Fibroblast of skin of abdomen (primary cell): ENCODE measurements around the gene DPYSL4.

Experiments
- DNase-seq: peaks from one replicate; pipeline ENCODE4 v3.0.0-alpha.2; 2013

Gene DPYSL4

DNA sequence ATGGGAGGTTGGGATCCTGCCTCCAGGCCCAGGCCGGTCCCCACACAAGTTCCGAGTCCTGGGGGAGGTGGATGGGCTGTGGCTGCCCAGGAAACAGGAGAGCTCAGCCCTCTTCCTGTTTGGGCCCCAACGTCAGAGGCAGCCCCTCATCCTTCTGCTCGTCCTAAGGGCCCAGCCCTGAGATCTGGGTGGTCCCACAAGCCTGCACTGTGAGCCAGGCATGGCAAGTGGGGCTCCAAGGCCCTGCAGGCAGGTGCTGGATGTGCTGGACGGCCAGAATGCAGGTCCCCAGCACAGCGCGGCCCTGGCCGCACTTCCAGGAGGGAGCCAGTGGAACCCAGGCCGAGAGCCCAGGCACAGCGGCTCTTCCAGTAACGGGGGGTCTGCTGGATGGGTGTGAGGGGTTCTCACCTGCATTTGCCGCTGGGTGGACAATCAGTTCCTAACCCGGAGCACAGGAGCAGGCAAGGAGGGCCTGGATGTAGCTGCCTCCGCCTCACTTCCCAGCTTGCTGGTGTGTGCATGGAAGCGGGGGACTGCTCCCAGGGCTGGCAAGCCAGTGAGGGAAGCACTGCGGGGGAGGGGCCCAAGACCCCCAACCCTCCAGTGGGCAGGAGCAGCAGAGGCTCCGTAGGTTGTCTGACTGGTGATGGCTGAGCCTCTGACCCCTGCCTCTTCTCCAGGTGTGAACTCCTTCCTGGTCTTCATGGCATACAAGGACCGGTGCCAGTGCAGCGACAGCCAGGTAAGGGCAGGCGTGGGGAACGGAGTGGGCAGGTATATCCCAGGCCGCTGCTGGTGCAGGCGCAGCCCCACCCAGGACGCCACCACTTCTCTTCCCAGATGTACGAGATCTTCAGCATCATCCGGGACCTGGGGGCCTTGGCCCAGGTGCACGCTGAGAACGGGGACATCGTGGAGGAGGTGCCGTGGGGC, 9.7 kb downstream of the DPYSL4 start:
- DNase-seq: no peak

DNA sequence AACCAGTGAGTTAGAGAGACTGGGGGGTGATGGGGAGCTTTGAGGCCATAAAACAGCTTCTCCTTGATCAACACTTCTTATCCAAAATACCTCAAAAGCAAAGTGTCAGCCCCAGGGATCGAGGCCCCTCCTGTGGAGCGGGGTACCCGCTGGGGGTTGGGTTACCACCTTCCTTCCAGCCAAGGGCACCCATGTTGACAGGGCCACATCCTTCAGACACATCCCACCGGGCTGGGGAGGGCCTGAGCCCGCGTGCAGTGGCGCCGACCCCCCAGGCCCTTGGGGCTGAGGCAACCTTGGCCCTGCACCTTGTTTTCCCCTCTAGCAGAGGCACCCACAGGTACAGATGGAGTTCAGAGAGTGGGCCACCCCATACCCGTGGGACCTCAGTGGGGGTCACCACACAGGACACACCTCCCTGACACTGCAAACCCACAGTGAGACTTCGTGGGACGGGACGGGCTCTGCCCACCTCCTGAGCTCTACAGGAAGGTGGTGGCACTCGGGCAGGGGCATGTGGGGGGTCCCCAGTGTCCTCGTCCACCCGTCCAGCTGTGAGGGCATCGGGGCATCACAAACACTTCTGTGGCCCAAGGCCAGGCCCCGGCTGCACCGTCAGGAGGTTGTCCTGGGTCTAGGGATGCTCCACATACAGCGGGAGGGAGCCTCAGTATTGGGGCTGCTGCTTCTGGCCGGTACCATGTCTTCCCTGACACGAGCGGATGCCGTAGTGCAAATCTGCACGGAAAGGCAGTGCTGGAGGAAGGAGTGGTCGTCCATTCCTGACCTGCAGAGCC, 10.7 kb downstream of the DPYSL4 start:
- no peak for DNase-seq

DNA sequence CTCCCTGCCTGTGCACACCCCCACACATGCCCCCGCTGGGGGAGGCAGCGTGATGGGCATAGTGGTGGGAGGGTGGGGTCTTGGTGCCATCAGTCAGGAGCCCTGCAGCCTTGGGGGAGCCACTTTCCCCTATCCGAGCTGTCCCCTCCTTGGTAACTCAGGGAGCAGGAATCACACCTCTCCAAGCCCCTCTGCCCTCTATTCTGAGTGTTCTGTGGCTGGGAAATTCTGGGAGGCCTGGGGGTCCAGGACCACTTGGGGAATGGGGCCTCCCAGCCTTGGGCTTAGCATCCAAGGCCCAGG, 11.3 kb downstream of the DPYSL4 start:
- no peak for DNase-seq

DNA sequence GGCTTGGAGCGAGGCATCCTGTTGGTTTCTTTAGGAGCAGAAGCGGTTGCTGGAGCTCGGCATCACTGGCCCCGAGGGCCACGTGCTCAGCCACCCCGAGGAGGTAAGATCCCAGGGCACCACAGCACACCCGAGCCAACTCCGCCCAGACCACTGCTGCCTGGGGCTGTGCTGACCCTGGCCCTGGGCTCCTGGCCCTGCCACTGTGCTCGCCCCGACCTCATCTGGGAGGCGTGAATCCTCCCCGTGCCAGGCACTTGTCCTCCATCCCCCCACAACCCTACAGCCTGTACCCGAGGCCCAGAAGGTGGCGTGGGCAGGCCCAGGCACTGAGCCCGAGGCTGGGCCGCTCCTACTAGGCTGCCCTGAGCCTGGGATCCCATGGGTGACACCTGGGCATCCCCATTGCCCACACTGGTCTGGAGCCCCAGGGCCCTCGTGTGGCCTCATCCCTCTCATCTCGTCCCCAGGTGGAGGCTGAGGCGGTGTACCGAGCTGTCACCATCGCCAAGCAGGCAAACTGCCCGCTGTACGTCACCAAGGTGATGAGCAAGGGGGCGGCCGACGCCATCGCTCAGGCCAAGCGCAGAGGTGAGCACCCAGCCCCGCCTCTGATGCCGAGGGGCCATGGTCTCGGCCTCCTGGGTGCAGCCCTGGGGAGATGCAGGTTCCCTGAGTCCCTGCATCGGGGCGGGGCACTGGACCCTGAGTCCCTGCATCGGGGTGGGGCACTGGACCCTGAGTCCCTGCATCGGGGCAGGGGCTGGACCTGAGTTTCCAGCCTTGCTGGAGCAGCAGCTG, 11.8 kb downstream of the DPYSL4 start:
- no peak for DNase-seq

DNA sequence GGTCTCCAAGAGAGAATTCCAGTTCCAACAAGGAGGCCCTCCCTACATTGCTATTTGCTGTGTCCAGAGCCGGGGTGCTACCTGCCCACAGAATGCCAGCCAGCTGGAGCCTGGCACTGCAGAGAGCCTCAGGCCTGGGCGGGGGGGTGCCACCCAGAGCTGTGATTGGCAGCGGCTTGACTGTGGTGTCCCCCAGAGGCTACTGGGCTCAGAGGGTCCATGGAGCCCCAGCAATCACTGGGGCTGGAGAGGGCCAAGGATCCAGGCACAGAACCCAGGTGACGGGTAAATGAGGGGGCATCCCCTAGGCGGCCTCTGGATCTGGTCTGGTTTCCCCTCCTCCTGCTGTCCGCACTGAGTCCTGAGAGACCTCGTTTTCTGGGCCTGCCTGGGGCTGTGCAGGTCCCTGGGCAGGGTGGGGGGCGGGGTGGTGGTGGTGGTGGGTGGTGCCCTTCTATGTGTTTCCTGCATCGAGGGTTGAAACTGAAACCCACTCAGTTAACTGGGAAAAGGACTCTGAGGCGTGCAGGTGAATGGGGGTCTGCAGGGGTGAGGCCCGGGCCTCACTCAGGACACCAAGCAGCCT, 12.6 kb downstream of the DPYSL4 start:
- DNase-seq: no peak

DNA sequence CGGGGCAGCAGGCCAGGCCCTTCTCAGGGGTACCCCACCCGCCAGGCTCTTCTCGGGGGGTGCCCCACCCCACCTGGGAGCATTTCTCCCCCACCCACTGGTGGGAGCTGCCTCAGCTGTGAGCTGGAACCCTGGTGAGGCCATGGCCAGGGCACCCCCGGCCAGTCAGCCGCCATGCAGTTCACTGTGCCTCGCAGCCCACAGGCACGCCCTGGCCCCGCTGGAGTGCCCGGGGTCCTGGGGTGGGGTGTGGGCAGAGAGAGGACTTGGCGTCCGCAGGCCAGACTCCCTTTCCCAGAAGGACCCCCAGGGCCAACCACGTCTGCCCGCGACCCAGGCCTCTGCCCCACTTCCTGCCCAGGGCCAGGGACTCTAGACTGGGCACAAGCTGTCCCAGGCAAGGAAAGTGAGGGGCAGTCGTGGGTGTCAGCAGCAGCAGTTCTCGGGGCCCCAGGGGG, 13.1 kb downstream of the DPYSL4 start:
- no peak for DNase-seq

DNA sequence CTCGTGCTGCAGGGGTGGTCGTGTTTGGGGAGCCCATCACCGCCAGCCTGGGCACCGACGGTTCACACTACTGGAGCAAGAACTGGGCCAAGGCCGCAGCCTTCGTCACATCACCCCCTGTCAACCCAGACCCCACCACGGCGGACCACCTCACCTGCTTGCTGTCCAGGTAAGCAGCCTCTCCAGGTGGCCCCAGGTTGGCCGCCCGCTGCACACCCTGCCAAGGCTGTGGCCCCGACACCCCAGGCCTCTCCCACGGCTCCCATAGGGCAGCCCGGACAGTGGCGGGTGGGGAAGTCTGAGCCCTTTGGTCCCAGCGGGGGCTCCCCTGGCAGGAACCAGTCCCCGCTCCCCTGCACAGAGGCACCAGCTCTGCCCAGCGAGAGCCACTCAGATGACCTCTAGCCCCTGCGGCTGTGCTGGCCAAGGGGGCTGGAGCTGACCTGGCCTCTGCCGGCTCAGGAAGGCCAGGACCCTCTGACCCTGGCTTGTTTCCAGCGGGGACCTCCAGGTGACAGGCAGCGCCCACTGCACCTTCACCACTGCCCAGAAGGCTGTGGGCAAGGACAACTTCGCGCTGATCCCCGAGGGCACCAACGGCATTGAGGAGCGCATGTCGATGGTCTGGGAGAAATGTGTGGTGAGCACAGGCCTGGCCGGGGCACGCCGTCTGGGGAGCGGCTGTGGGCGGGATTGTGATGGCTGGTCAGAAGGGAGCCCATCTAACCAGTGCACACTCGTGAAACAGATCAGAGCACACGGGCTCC, 13.8 kb downstream of the DPYSL4 start:
- no peak for DNase-seq

DNA sequence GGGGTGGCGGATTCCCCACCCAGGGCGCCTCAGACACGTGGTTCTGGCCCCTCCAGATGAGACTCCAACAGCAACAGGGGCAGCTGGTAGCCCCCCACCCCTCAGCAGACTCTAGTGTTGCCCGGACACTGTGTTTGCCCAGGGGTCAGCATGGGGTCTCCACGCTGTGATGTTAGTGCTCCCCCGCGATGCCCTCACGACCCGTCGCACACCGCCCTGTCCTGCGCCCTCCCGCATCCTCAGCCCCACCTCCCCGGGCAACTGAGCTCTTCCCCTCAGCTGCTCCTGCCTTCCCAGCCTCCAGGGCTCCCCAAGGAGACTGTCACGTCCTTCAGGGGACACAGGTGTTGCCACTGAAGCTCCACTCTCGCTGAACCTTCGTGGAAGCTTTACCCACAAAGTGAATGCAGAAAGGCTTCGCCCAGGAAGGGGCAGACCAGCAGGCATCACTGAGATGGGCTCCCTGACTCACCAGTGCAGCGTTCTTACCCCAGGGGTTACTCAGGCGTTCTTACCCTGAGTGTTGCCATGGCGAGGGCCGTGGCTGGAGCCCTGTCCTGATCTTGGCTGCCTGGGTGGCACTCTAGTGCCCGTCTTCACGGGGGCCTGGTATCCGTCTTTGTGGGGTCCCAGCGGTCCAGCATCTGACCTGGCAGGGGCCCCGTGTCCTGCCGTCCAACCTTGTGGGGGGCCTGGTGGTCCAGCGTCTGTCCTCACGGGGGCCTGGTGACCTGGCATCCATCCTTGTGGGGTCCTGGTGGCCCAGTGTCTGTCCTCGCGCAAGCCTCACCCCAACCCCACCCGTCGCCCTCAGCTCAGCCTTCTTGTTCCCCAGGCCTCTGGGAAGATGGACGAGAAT, 14.6 kb downstream of the DPYSL4 start:
- DNase-seq: no peak

DNA sequence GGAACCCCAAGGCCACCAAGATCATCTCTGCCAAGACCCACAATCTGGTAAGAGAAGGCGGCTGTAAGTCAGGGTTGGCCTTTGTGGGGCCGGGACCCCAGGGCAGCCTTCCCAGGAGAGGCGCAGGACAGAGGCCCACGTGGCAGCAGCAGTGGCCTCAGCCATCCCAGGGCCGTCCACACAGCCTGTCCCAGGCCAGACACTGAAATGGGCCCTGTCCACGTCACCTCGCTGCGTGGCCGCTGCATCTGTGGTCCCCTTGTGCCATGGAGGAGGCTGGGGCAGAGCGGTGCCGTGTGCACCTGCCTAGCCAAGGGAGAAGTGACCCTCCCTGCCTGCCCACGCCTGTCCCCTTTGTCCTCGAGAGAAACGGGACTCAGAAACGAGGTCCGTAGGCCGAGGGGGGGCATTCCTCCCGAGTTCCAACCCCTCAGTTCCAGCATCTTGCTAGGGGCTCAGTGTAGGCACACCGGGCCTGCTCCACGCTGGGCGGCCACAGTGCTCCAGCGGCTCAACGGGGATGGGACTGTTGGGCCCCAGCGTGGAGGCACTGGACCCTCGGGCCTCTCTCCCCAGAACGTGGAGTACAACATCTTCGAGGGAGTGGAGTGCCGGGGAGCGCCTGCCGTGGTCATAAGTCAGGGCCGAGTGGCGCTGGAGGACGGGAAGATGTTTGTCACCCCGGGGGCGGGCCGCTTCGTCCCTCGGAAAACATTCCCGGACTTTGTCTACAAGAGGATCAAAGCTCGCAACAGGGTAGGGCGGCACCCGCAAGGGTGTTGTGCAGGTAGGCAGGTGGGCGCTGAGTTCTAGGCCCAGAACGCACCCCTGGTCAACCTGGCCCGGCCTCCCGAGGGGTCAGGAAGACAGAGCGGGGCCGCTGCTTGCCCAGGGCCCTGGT, 15.6 kb downstream of the DPYSL4 start:
- DNase-seq: no peak

DNA sequence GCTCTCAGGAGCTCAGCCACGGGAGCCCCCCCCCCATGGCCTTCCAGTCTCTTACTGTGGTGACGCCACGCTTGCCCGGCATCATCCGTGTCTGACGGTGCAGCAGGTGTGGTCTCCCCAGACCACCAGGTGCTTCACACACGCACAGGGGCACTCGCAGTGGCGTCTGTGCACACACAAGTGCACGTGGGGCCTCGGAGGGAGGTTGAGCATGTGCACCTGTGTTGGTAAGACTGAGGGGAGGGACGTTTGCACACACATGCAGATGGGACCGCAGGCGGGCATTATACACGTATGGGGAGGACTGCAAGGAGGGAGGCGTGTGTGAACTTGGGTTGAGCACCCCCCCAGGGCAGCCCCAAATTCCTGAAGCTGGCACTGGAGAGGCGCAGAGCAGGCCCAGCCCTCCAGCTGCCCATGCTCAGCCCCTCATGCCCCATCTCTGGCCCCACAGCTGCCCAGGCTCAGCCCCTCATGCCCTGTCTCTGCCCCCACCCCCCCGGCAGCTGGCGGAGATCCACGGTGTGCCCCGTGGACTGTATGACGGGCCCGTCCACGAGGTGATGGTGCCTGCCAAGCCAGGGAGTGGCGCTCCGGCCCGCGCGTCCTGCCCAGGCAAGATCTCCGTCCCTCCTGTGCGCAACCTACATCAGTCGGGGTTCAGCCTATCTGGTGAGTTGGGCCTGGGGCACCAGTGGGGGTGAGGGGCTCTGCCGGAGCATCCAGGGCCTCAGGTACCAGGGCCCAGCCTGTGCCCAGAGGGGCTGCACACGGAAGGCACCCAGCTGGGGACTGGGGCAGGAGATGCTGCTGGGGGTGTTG, 16.7 kb downstream of the DPYSL4 start:
- no peak for DNase-seq

DNA sequence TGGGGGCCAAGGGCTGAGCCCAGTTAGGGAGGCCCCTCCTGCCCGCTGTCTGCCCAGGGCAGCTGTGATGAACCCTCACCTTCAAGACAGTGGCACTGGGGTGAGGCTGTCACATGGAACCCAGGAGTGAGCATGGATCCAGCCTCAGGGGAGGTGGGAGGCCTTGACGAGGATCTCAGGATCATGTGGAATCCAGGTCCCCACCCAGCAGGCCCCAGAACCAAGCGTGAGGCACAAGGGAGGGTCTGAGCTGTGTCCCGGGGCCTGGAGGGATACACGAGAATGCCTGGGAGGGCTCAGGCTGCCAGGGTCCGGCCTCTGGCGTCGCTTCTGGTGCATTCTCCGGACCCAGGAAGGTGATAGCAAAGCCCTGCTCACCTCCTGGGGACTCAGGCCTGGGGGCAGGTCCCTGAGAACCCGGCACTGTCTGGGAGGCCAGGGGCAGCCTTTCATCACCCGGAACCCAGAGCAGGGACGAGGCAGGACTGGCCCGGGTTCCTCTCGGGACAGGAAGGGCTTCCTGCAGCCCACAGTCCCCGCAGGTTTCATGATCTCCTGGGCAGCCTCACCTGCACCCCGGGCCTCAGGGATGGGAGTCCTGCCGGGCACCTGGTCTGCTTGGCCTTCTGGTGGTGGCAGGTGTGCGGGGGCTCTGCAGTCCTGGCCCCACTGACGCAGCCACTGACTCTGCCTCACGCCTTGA, 17.5 kb downstream of the DPYSL4 start:
- DNase-seq: no peak

DNA sequence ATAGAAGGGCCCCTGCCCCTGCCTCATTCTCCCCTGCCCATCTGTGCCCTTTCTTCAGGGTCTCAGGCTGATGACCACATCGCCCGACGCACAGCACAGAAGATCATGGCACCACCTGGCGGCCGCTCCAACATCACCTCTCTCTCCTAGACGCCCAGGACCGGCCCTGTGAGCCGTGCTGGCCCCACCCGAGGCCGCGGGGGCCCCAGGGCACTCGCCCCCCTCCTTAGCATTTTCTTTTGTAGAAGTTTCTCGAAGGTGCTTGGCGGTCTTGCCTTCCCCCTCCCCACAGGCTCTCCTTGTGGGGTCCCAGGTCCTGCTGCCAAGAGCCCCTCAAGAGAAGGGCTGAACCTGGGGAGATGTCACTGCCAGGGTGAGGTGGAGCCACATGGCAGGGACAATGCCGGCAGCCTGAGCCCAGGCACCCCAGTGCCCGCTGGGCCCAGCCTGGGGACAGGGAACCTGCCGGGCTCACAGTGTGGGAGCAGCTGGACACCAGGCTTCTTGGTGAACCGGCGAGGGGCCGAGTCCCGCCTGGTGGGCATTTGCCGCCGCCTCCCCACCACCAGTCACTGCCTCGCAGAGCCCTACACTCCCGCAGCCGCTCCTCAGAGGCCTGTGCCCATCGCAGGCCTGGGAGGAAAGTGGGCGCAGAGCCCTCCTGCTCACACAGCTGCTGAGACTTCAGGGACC, 18.2 kb downstream of the DPYSL4 start:
- no peak for DNase-seq

DNA sequence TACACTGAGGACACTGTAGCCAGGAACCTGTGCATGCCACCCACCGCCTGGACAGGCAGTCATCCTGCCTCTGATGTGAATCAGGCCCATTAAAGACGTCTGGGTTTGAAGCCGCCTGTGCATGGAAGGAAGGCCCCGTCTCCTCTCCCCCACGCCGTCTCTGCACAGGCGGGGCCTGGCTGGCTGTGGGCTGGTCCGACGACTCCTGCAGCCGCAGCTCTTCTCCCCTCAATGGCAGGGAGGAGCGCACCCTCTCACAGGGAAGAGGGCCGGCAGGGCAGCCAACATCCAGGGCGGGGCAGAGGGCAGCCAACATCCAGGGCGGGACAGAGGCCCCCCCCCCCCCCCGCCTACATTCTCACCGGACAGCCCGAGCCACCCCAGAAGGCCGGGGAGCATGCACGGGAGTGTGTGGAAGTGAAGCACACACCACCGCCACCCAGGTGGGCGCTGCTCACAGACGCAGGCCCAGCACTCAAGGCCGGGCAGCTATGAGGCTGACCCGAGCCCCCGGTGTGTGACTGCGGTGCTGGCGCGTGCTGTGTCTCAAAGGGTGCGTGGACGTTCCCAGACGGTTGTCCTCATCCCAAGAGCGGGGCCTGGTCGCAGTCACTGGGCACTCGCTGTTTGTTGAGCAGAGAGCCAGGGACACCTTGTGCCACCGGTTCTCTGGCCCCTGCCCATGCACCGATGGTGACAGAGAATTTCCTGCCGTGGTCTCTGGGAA, 19.1 kb downstream of the DPYSL4 start:
- DNase-seq: no peak

DNA sequence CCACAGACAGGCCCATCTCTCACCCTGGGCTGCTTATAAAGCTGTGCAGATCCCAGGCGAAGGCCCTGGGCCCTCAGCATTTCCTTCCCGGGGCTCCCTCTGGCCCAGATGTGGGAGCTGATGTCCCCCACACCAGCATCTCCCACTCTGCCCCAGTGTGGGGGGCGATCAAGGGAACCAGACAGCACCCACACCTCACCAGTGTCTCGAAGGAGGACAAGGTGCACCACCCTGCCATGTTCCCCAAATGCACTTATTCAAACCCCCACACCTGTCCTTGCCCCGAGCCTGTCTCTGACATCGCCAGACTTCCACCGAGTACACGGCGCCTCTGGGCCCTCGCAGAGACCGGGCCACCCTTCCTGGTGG, 19.6 kb downstream of the DPYSL4 start:
- DNase-seq: no peak

DNA sequence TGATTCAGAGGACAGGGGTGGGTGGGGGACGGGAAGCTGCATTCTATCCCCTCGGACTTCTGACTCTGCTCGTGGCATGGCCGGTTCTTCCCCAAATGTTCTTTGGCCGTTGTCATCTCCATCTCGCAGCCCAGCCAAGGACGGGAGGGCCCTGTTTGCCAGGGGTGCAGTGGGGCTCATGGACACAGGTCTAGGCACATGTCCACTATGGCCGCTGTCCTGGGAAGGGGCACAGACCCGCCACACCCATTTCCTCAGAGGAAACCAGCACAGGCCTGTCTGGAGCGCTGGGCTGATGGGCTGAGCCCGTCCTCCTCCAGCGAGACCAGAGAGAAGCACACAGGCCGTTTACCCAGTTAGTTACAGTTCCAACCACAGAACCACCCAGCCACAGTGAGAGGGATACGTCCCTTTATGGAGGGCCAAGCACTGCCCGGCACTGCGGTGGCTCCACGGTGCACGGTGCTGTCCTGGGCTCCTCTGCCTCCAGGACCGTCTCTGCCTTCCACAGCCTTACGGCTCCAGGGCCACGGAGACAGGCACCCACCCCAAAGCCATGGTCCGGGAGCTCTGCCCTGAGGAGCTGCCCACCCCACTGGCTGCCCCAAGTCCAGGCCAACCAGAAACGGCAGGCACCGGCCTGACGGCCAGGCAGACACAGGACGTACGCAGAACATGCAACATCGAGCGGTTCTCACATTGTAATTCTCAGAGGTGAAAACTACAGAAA, 20.2 kb downstream of the DPYSL4 start:
- DNase-seq: no peak
